Measurements from ENCODE around the gene CATSPERD.

DNA sequence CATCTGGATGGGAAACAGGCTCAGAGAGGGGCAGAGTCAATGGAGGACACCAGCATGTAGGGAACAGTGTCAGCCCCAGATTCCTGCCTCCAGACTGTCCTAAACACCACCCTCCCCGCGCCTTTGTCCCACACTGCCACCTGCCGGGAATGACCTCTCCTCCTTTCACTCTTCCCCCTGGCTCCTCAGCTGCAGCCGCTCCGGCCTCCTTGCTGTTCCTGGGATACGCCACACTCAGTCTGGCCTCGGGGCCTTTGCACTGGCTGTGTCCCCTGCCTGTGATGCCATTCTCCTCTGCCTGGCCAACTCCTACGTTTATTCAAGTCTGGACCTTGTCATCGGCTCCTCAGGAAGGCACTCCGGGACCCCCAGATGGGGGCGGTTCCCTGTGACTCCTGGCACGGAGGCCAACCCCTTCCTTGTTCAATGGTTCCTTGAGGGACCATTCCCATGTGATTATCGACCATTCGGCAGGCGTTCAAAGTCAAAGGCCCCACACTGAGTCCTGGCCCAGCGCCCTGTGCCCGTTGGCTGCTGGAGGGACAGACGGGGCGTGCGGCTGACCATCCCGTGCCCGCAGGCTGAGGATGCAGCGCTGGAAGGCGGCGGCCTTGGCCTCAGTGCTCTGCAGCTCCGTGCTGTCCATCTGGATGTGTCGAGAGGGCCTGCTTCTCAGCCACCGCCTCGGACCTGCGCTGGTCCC is 103.3 kb downstream of the CATSPERD start:
- TF ChIP-seq CTCF (conservative IDR thresholded peaks at IDR 0.05) (peak; percentile 52; the same call in 1 of the 2 replicates), EZH2 (IDR thresholded peaks at IDR 0.05; ENCODE audit: low read depth) (no peak)
